H1 (cell line): ENCODE measurements around the gene MT1H. TPM values are rescaled to one million over a fixed set of nuclear protein-coding genes. Genes with fewer than 3 reads are reported as not detected.

Experiments
- CTCF ChIA-PET: fragments of 300-600 bp; sonication (Branson Sonifier 250); formaldehyde crosslinking; loops from one replicate; lab custom pipeline; 2021; ENCODE audit not compliant: partially characterized antibody; lab: Charles Lee
- POLR2A ChIA-PET: fragments of 300-600 bp; sonication (Branson Sonifier 250); formaldehyde crosslinking; loops from one replicate; lab custom pipeline; 2021; ENCODE audit warnings: inconsistent platforms; ENCODE audit not compliant: partially characterized antibody; lab: Charles Lee
- DNase-seq, 2 experiments: peaks; one replicate each; pipeline versions ENCODE4 v3.0.0 to v3.0.0-alpha.2; 2010 to 2022; ENCODE audit warnings: low spot score in 2 of 2, low read depth in 1 of 2, mixed read lengths in 1 of 2
- FAIRE-seq: peaks from 2 replicates; lab custom pipeline; 2011; peaks lifted over from hg19 to GRCh38; lab: Jason Lieb, UNC
- H2AFZ ChIP-seq: 2 replicates; pipeline ENCODE4 v1.8.1; 2012; ENCODE audit warnings: low read length, inconsistent platforms
- H2AK5ac ChIP-seq: 2 replicates; pipeline ENCODE4 v1.6.1; 2013; ENCODE audit warnings: low read depth, low read length
- H2BK120ac ChIP-seq: replicated peaks from 2 replicates; pipeline ENCODE3; 2013; ENCODE audit warnings: low read depth, low read length, inconsistent platforms
- H2BK12ac ChIP-seq: 2 replicates; pipeline ENCODE4 v1.6.1; 2013; ENCODE audit warnings: low read depth, low read length
- H2BK15ac ChIP-seq: 2 replicates; pipeline ENCODE4 v1.6.1; 2013; ENCODE audit warnings: low read length
- H2BK20ac ChIP-seq: 2 replicates; pipeline ENCODE4 v1.6.1; 2013; ENCODE audit warnings: low read length
- H2BK5ac ChIP-seq: 2 replicates; pipeline ENCODE4 v1.6.1; 2013; ENCODE audit warnings: low read depth, low read length
- H3K14ac ChIP-seq: 2 replicates; pipeline ENCODE4 v1.6.1; 2013; ENCODE audit warnings: inconsistent platforms; ENCODE audit not compliant: insufficient read length
- H3K18ac ChIP-seq: 2 replicates; pipeline ENCODE4 v1.6.1; 2013; ENCODE audit warnings: low read length; ENCODE audit errors: extremely low read depth
- H3K23ac ChIP-seq: 2 replicates; pipeline ENCODE4 v1.6.1; 2013; ENCODE audit warnings: inconsistent platforms; ENCODE audit not compliant: insufficient read length
- H3K23me2 ChIP-seq: 2 replicates; pipeline ENCODE4 v1.6.1; 2013; ENCODE audit warnings: low read depth, low read length
- H3K27ac ChIP-seq: 2 replicates; pipeline ENCODE4 v1.6.1; 2011; ENCODE audit warnings: low read depth, low read length, inconsistent platforms
- H3K27me3 ChIP-seq, 4 experiments: replicated peaks in 1 of 4; 1 replicate in 1 of 4; 2 replicates in 3 of 4; pipeline versions ENCODE4 v1.6.1 to v1.8.1; 2011 to 2013; ENCODE audit warnings: low read length in 3 of 4, mild to moderate bottlenecking in 3 of 4, inconsistent platforms in 2 of 4, mixed read lengths in 2 of 4, moderate library complexity in 1 of 4; ENCODE audit not compliant: control insufficient read depth in 3 of 4, insufficient read depth in 3 of 4; ENCODE audit errors: extremely low read depth in 1 of 4
- H3K36me3 ChIP-seq, 4 experiments: 2 replicates each; pipeline versions ENCODE4 v1.6.1 to v1.8.1; 2011 to 2013; ENCODE audit warnings: mild to moderate bottlenecking in 4 of 4, low read length in 3 of 4, moderate library complexity in 2 of 4, control low read depth in 1 of 4, inconsistent platforms in 1 of 4; ENCODE audit not compliant: insufficient read depth in 4 of 4, control insufficient read depth in 2 of 4
- H3K4ac ChIP-seq: replicated peaks from 2 replicates; pipeline ENCODE3; 2013; ENCODE audit warnings: low read length, low read depth, mixed read lengths, inconsistent platforms; ENCODE audit not compliant: insufficient read length
- H3K4me1 ChIP-seq, 4 experiments: replicated peaks in 1 of 4; 1 replicate in 1 of 4; 2 replicates in 3 of 4; pipeline versions ENCODE4 v1.6.1 to v1.8.1; 2011 to 2013; ENCODE audit warnings: low read length in 3 of 4, inconsistent platforms in 2 of 4, mixed read lengths in 1 of 4; ENCODE audit not compliant: insufficient read depth in 4 of 4, control insufficient read depth in 3 of 4
- H3K4me2 ChIP-seq, 2 experiments: 2 replicates each; pipeline versions ENCODE4 v1.6.1 to v1.8.1; 2011 to 2013; ENCODE audit warnings: low read depth in 2 of 2, low read length in 2 of 2, control low read depth in 1 of 2, inconsistent platforms in 1 of 2, mild to moderate bottlenecking in 1 of 2; ENCODE audit not compliant: insufficient read depth in 1 of 2
- H3K4me3 ChIP-seq, 4 experiments: fragments of 200-600, 300-600 bp in 1 of 4; sonication (generic), shearing (Covaris generic), sonication (Bioruptor Twin) in 1 of 4; 2 replicates each; pipeline versions ENCODE4 v1.5.1 to v1.8.1; 2011 to 2016; ENCODE audit warnings: low read length in 4 of 4, low read depth in 3 of 4, control low read depth in 2 of 4, inconsistent platforms in 2 of 4, mild to moderate bottlenecking in 2 of 4, mixed read lengths in 1 of 4, moderate library complexity in 1 of 4; ENCODE audit not compliant: insufficient read depth in 2 of 4; ENCODE audit errors: extremely low read depth in 1 of 4
- H3K56ac ChIP-seq: replicated peaks from 2 replicates; pipeline ENCODE3; 2013; ENCODE audit warnings: low read depth, mild to moderate bottlenecking, mixed read lengths, low read length, inconsistent platforms; ENCODE audit not compliant: insufficient read length
- H3K79me1 ChIP-seq: 2 replicates; pipeline ENCODE4 v1.6.1; 2013; ENCODE audit warnings: low read depth, low read length, control low read depth
- H3K79me2 ChIP-seq, 2 experiments: 2 replicates each; pipeline versions ENCODE4 v1.6.1 to v1.8.1; 2012 to 2013; ENCODE audit warnings: low read length in 2 of 2, mild to moderate bottlenecking in 2 of 2, inconsistent platforms in 1 of 2; ENCODE audit not compliant: insufficient read depth in 2 of 2, control insufficient read depth in 1 of 2
- H3K9ac ChIP-seq, 4 experiments: replicated peaks in 1 of 4; 1 replicate in 1 of 4; 2 replicates in 3 of 4; pipeline versions ENCODE4 v1.6.1 to v1.8.1; 2011 to 2013; ENCODE audit warnings: low read depth in 3 of 4, low read length in 3 of 4, control low read depth in 2 of 4, mild to moderate bottlenecking in 2 of 4, moderate library complexity in 2 of 4, inconsistent platforms in 1 of 4; ENCODE audit errors: extremely low read depth in 1 of 4
- H3K9me3 ChIP-seq, 2 experiments: 2 replicates each; pipeline versions ENCODE4 v1.6.1 to v1.8.1; 2012 to 2013; ENCODE audit warnings: mild to moderate bottlenecking in 2 of 2, moderate library complexity in 2 of 2, control low read depth in 1 of 2, inconsistent platforms in 1 of 2, low read depth in 1 of 2, low read length in 1 of 2, mixed read lengths in 1 of 2; ENCODE audit not compliant: insufficient read depth in 2 of 2
- H4K20me1 ChIP-seq, 2 experiments: replicated peaks in 1 of 2; 2 replicates each; pipeline versions ENCODE3 to v1.8.1; 2011 to 2013; ENCODE audit warnings: inconsistent platforms in 2 of 2, low read length in 2 of 2, mild to moderate bottlenecking in 1 of 2; ENCODE audit not compliant: insufficient read depth in 2 of 2, control insufficient read depth in 1 of 2
- H4K5ac ChIP-seq: 2 replicates; pipeline ENCODE4 v1.6.1; 2013; ENCODE audit warnings: low read length, low read depth, mixed read lengths, inconsistent platforms; ENCODE audit not compliant: insufficient read length
- H4K8ac ChIP-seq: 2 replicates; pipeline ENCODE4 v1.8.0; 2013; ENCODE audit warnings: mild to moderate bottlenecking, moderate library complexity, low read length, inconsistent platforms; ENCODE audit not compliant: insufficient read depth; ENCODE audit errors: extremely low read depth
- H4K91ac ChIP-seq: replicated peaks from 2 replicates; pipeline ENCODE3; 2013; ENCODE audit warnings: low read length, mixed read lengths, inconsistent platforms; ENCODE audit not compliant: insufficient read length
- BCL11A ChIP-seq, 2 experiments: IDR thresholded peaks; one replicate each; pipeline ENCODE4 v1.6.1; 2011; ENCODE audit warnings: low read depth in 2 of 2, low read length in 2 of 2, mild to moderate bottlenecking in 2 of 2
- CHD2 ChIP-seq: IDR thresholded peaks from 2 replicates; pipeline ENCODE4 v1.6.1; 2012; ENCODE audit warnings: low read length, improper control_type of control experiment
- E2F6 ChIP-seq: IDR thresholded peaks from 2 replicates; pipeline ENCODE4 v1.6.1; 2012; ENCODE audit warnings: inconsistent platforms
- FOSL1 ChIP-seq: IDR thresholded peaks from 2 replicates; pipeline ENCODE4 v1.6.1; 2011; ENCODE audit warnings: mild to moderate bottlenecking, low read depth, low read length, moderate library complexity; ENCODE audit not compliant: insufficient read depth
- GTF2F1 ChIP-seq: IDR thresholded peaks from 2 replicates; pipeline ENCODE4 v1.6.1; 2012; ENCODE audit warnings: low read depth, low read length, improper control_type of control experiment, borderline replicate concordance
- RBBP5 ChIP-seq: IDR thresholded peaks from 2 replicates; pipeline ENCODE4 v1.7.1; 2012; ENCODE audit warnings: low read depth, mild to moderate bottlenecking, inconsistent platforms, low read length, moderate library complexity, borderline replicate concordance
- SP1 ChIP-seq: IDR thresholded peaks from 2 replicates; pipeline ENCODE4 v1.6.1; 2011; ENCODE audit warnings: low read depth, low read length
- TAF7 ChIP-seq: optimal IDR thresholded peaks from 2 replicates; pipeline ENCODE3; 2011; ENCODE audit warnings: low read depth, mild to moderate bottlenecking, inconsistent platforms, low read length, moderate library complexity, borderline replicate concordance
- TEAD4 ChIP-seq: IDR thresholded peaks from 2 replicates; pipeline ENCODE4 v1.6.1; 2012; ENCODE audit warnings: low read depth, low read length, inconsistent platforms, mixed read lengths
- ZNF274 ChIP-seq: IDR thresholded peaks from 2 replicates; pipeline ENCODE4 v1.7.0; 2012; ENCODE audit warnings: low read length, borderline replicate concordance; ENCODE audit errors: extremely low read depth
- WGBS, 2 experiments: shearing (Covaris generic) in 1 of 2; methylation state at CpG; one replicate each; pipeline versions ENCODE4 v1.1.6 to v1.1.7; 2013 to 2015; ENCODE audit warnings: low lambda C conversion rate in 2 of 2, mixed read lengths in 2 of 2, inconsistent platforms in 1 of 2, low coverage in 1 of 2, missing lambda C conversion rate in 1 of 2; ENCODE audit not compliant: insufficient replicate concordance in 2 of 2, insufficient coverage in 1 of 2, insufficient read length in 1 of 2; ENCODE audit errors: extremely low coverage in 1 of 2, missing lambda C conversion rate in 1 of 2; 5-methylcytosine and 5-hydroxymethylcytosine counted together
- polyA plus RNA-seq, 7 experiments: library from polyadenylated mRNA; depleted of rRNA in 3 of 7; stranded (reverse) in 5 of 7; unstranded in 2 of 7; fragments of >200 nt in 5 of 7; fragments of 200-250 nt in 2 of 7; gene quantifications; 1 replicate in 5 of 7; 2 replicates in 1 of 7; 4 replicates in 1 of 7; pipeline versions ENCODE4 v1.2.1 to v1.2.3, GENCODE V29; 2011 to 2013; ENCODE audit warnings: missing spikeins in 2 of 7, mixed read lengths in 2 of 7
- total RNA-seq: library from RNA; stranded (reverse); fragmentation: NEBNext Ultra II Directional; extraction: Animal tissue kit (Norgen Biotek cat#: 25700); gene quantifications from 2 replicates; pipeline ENCODE4 v1.2.1, GENCODE V29; 2021

Gene MT1H
- total and polyA plus RNA-seq, 2 of the 8 experiments (the other 6 are each of a cell fraction or from before 2014, with no cell fraction given), result 11.9 to 95.7 TPM

- H3K79me2 ChIP-seq, result no peaks in the 10 kb centered on the region
- DNase-seq, result no peak
- no peak overlapping the region for H3K14ac ChIP-seq
- 96% methylated on average over 2 of the region's 2 CpGs; no CpG with 5 or more reads in 1 of the 2 experiments for WGBS, 2 experiments
- peaks cover 0 to 8% of the 10 kb centered on the region in 2 experiments for H4K20me1 ChIP-seq
- no peaks in the 10 kb centered on the region for H3K79me1 ChIP-seq
- H2AK5ac ChIP-seq, result no peak overlapping the region
- ChIA-PET POLR2A (interaction anchor here (0.9 to 4.7 kb wide), 5 partner anchors 13 to 60 kb away, joined by 5 to 66 read pairs (median 29); partner anchors contain the start of genes MT1G, MT1H, MT1X and MT2A), CTCF (interaction anchor here (0.8 to 2.8 kb wide), 5 partner anchors 11 to 96 kb away, joined by 3 to 9 read pairs (median 3); no protein-coding TSS in a partner anchor)
- H4K8ac ChIP-seq, result no peak overlapping the region
- H4K5ac ChIP-seq, result no peak overlapping the region
- H3K23ac ChIP-seq, result no peak overlapping the region
- no peak overlapping the region for H2BK15ac ChIP-seq
- peaks cover 51 to 85% (median 81%) of the 10 kb centered on the region in 4 experiments for H3K27me3 ChIP-seq
- no peak overlapping the region for H2BK20ac ChIP-seq
- H3K9me3 ChIP-seq, result no peaks in the 10 kb centered on the region
- H4K91ac ChIP-seq, result no peak overlapping the region
- no peak overlapping the region for H3K56ac ChIP-seq
- H2BK5ac ChIP-seq, result no peak overlapping the region
- H3K27ac ChIP-seq, result no peak overlapping the region
- H3K4me3 ChIP-seq, result no peak overlapping the region
- TF ChIP-seq SP1, result no peak
- TF ChIP-seq GTF2F1, result no peak
- no peak for TF ChIP-seq FOSL1
- TF ChIP-seq CHD2, result no peak
- TF ChIP-seq RBBP5, result no peak
- TF ChIP-seq TEAD4, result no peak
- TF ChIP-seq TAF7, result no peak
- TF ChIP-seq BCL11A (IDR thresholded peaks at IDR 0.05; ENCODE audit: low read depth in 2 of 2, low read length in 2 of 2), result no peak
- no peak for TF ChIP-seq E2F6
- no peak for TF ChIP-seq ZNF274
- H3K23me2 ChIP-seq, result peaks cover 5% of the 10 kb centered on the region; the same call in 1 of the 2 replicates
- no peak overlapping the region for H2BK12ac ChIP-seq
- no peak overlapping the region for H3K4me2 ChIP-seq
- no peak for FAIRE-seq
- no peak overlapping the region for H3K4ac ChIP-seq
- no peak overlapping the region for H2AFZ ChIP-seq
- H3K9ac ChIP-seq, result no peak overlapping the region
- peaks cover 0 to 17% (median 14%) of the 10 kb centered on the region in 4 experiments; a peak in 6 of 7 replicates for H3K4me1 ChIP-seq
- H3K18ac ChIP-seq, result no peak overlapping the region
- no peaks in the 10 kb centered on the region for H3K36me3 ChIP-seq
- no peak overlapping the region for H2BK120ac ChIP-seq
Measured at GRCh38 chr16:56623637-56624036, 46.0 kb upstream of the MT1H start.
